IMR-90 (cell line): ENCODE data around the gene ARHGAP32. TPM values are rescaled to one million over a fixed set of nuclear protein-coding genes. Genes with fewer than 3 reads are reported as not detected.

Experiments used
- ATAC-seq: fragments of 200-7000 bp; cut with Tn5 transposase; 2 replicates; pipeline ENCODE4 v1.9.1; 2020; ENCODE audit warnings: low read depth, mild to moderate bottlenecking, moderate library complexity
- BruUV-seq: library from RNA; stranded (reverse); fragments of 400-500 nt; replicated peaks from 2 replicates; lab custom pipeline; 2021; lab: Mats Ljungman, UMichigan
- CTCF ChIA-PET: fragments of 300-600 bp; formaldehyde crosslinking; extraction: SDS; loops from one replicate; lab custom pipeline; 2021; ENCODE audit warnings: antibody characterized with exemption; lab: Yijun Ruan, JAX
- POLR2A ChIA-PET: fragments of 300-600 bp; sonication (Branson Sonifier 250); formaldehyde crosslinking; loops from one replicate; lab custom pipeline; 2022; ENCODE audit warnings: antibody characterized with exemption; ENCODE audit not compliant: unreplicated experiment; lab: Charles Lee
- DNase-seq: peaks from one replicate; pipeline ENCODE4 v3.0.0; 2013
- H2AFZ ChIP-seq: replicated peaks from 2 replicates; pipeline ENCODE3; 2013; ENCODE audit warnings: low read length, mild to moderate bottlenecking; ENCODE audit not compliant: poor library complexity
- H2AK5ac ChIP-seq: 2 replicates; pipeline ENCODE4 v1.6.1; 2013; ENCODE audit warnings: low read depth, low read length, inconsistent platforms
- H2AK9ac ChIP-seq: replicated peaks from 2 replicates; pipeline ENCODE3; 2013; ENCODE audit warnings: mild to moderate bottlenecking, low read depth, low read length, moderate library complexity; ENCODE audit not compliant: poor library complexity
- H2BK120ac ChIP-seq: 2 replicates; pipeline ENCODE4 v1.6.1; 2013; ENCODE audit warnings: low read depth, low read length, inconsistent platforms
- H2BK15ac ChIP-seq: 3 replicates; pipeline ENCODE4 v1.6.1; 2013; ENCODE audit warnings: low read depth, low read length, inconsistent platforms
- H2BK20ac ChIP-seq: 2 replicates; pipeline ENCODE4 v1.6.1; 2013; ENCODE audit warnings: low read depth, mild to moderate bottlenecking, inconsistent platforms, low read length, moderate library complexity
- H2BK5ac ChIP-seq: 2 replicates; pipeline ENCODE4 v1.6.1; 2013; ENCODE audit warnings: mild to moderate bottlenecking, low read depth, low read length, inconsistent platforms; ENCODE audit not compliant: poor library complexity, severe bottlenecking
- H3K14ac ChIP-seq: replicated peaks from 2 replicates; pipeline ENCODE4 v1.6.1; 2013; ENCODE audit warnings: low read depth, low read length, inconsistent platforms
- H3K18ac ChIP-seq: 2 replicates; pipeline ENCODE4 v1.6.1; 2013; ENCODE audit warnings: low read depth, low read length, control low read depth
- H3K23ac ChIP-seq: 2 replicates; pipeline ENCODE4 v1.6.1; 2013; ENCODE audit warnings: low read depth, low read length, inconsistent platforms
- H3K27ac ChIP-seq: 2 replicates; pipeline ENCODE4 v1.5.1; 2013; ENCODE audit warnings: mild to moderate bottlenecking, control low read depth, low read length; ENCODE audit not compliant: insufficient read depth
- H3K27me3 ChIP-seq: 2 replicates; pipeline ENCODE4 v1.6.1; 2013; ENCODE audit warnings: low read length; ENCODE audit not compliant: control insufficient read depth, insufficient read depth
- H3K36me3 ChIP-seq: 2 replicates; pipeline ENCODE4 v1.6.1; 2013; ENCODE audit warnings: low read length, mixed read lengths; ENCODE audit not compliant: control insufficient read depth, insufficient read depth
- H3K4ac ChIP-seq: 2 replicates; pipeline ENCODE4 v1.6.1; 2013; ENCODE audit warnings: low read depth, low read length, inconsistent platforms
- H3K4me1 ChIP-seq: 2 replicates; pipeline ENCODE4 v1.6.1; 2013; ENCODE audit warnings: low read length, mixed read lengths; ENCODE audit not compliant: control insufficient read depth, insufficient read depth
- H3K4me2 ChIP-seq: 2 replicates; pipeline ENCODE4 v1.6.1; 2013; ENCODE audit warnings: low read depth, mild to moderate bottlenecking, control low read depth, low read length, moderate library complexity
- H3K4me3 ChIP-seq: 2 replicates; pipeline ENCODE4 v1.5.1; 2013; ENCODE audit warnings: low read depth, mild to moderate bottlenecking, control low read depth, low read length, moderate library complexity; ENCODE audit not compliant: insufficient read depth
- H3K56ac ChIP-seq: 2 replicates; pipeline ENCODE4 v1.6.1; 2013; ENCODE audit warnings: low read length, inconsistent platforms; ENCODE audit not compliant: insufficient read depth; ENCODE audit errors: extremely low read depth
- H3K79me1 ChIP-seq, 2 experiments: 2 replicates each; pipeline ENCODE4 v1.6.1; 2013; ENCODE audit warnings: low read length in 2 of 2, inconsistent platforms in 1 of 2, low read depth in 1 of 2
- H3K9ac ChIP-seq: 2 replicates; pipeline ENCODE4 v1.6.1; 2013; ENCODE audit warnings: low read depth, low read length, control low read depth
- H3K9me1 ChIP-seq: 2 replicates; pipeline ENCODE4 v1.6.1; 2013; ENCODE audit warnings: low read length, inconsistent platforms; ENCODE audit not compliant: insufficient read depth
- H3K9me3 ChIP-seq: 2 replicates; pipeline ENCODE4 v1.6.1; 2013; ENCODE audit warnings: low read length; ENCODE audit not compliant: control insufficient read depth, insufficient read depth
- H4K20me1 ChIP-seq: 2 replicates; pipeline ENCODE4 v1.6.1; 2013; ENCODE audit warnings: low read length, inconsistent platforms; ENCODE audit not compliant: insufficient read depth
- H4K5ac ChIP-seq: 2 replicates; pipeline ENCODE4 v1.6.1; 2013; ENCODE audit warnings: mild to moderate bottlenecking, low read depth, low read length, control low read depth
- H4K8ac ChIP-seq, 2 experiments: 2 replicates each; pipeline ENCODE4 v1.6.1; 2013; ENCODE audit warnings: low read depth in 2 of 2, low read length in 2 of 2, control low read depth in 1 of 2, inconsistent platforms in 1 of 2
- H4K91ac ChIP-seq: 2 replicates; pipeline ENCODE4 v1.6.1; 2013; ENCODE audit warnings: low read depth, low read length, inconsistent platforms; ENCODE audit not compliant: insufficient read depth
- BHLHE40 ChIP-seq: fragments of 150-350 bp; IDR thresholded peaks from 2 replicates; pipeline ENCODE4 v1.6.1; 2016; ENCODE audit warnings: mild to moderate bottlenecking, low read depth, low read length
- CHD1 ChIP-seq: IDR thresholded peaks from 2 replicates; pipeline ENCODE4 v1.6.1; 2012; ENCODE audit warnings: low read depth, low read length, improper control_type of control experiment
- FOS ChIP-seq: fragments of 150-350 bp; IDR thresholded peaks from 2 replicates; pipeline ENCODE4 v1.6.1; 2016; ENCODE audit warnings: low read depth, low read length
- NFE2L2 ChIP-seq: fragments of 150-350 bp; IDR thresholded peaks from 2 replicates; pipeline ENCODE4 v1.6.1; 2016; ENCODE audit warnings: low read depth, mild to moderate bottlenecking, low read length
- WGBS, 2 experiments: methylation state at CpG; one replicate each; pipeline versions ENCODE4 v1.1.5 to v1.1.7; 2013; ENCODE audit warnings: missing lambda C conversion rate in 2 of 2; ENCODE audit not compliant: insufficient read length in 1 of 2; ENCODE audit errors: extremely low coverage in 2 of 2; 5-methylcytosine and 5-hydroxymethylcytosine counted together
- dilution Hi-C: fragments of 300-500 bp; cut with HindIII; formaldehyde crosslinking; loops from one replicate; pipeline ENCODE4 v1.14.3; 2018; ENCODE audit warnings: low sequenced_read_pairs; ENCODE audit not compliant: unreplicated experiment
- in situ Hi-C: fragments of 300-500 bp; cut with MboI; formaldehyde crosslinking; loops from 3 replicates; pipeline ENCODE4 v1.14.3; 2019; ENCODE audit warnings: low sequenced_read_pairs, inconsistent platforms, mixed read lengths
- intact Hi-C: fragments of 100-400 bp; cut with micrococcal nuclease; formaldehyde crosslinking; loops from 2 replicates; pipeline ENCODE4 v1.10.0; 2022
- polyA plus RNA-seq, 3 experiments: library from polyadenylated mRNA; depleted of rRNA; stranded (reverse); fragments of >200 nt; gene quantifications; 2 replicates each; pipeline ENCODE4 v1.2.3, GENCODE V29; 2012; ENCODE audit warnings: low replicate concordance in 1 of 3
- total RNA-seq: library from RNA; depleted of rRNA; stranded (reverse); fragments of >200 nt; gene quantifications from 2 replicates; pipeline ENCODE4 v1.2.3, GENCODE V29; 2012
- TF ChIP-seq, protein P1 (sequence below): fragments of 150-350 bp; IDR thresholded peaks from 2 replicates; pipeline ENCODE4 v1.6.1; 2016; ENCODE audit warnings: low read depth, mild to moderate bottlenecking, low read length, moderate library complexity, borderline replicate concordance

The ARHGAP32 gene
- total and polyA plus RNA-seq, 2 of the 4 experiments (the other 2 are of a cell fraction): 4.1 to 8.4 TPM

DNA sequence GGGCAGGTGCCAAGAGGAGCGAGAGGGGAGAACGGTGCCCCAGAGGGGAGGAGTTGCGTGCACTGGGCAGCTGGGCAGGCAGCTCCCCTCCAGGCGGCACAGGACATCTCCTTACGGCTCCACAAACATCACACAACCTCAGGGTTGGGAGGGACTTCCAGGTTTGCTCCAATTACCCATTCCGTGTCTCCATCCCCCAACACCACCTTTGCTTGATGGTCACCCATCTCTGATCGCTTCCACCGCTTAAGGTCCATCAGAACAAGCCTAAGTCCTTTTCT lies 235.0 kb downstream of the ARHGAP32 start:
- H2BK15ac ChIP-seq: no peak overlapping the region
- no peaks in the 10 kb centered on the region for H3K36me3 ChIP-seq
- H3K9me1 ChIP-seq: no peaks in the 10 kb centered on the region
- no peak overlapping the region for H2BK5ac ChIP-seq
- no peak overlapping the region for H3K9ac ChIP-seq
- no peak overlapping the region for H3K18ac ChIP-seq
- TF ChIP-seq CHD1 (no peak), BHLHE40 (no peak), FOS (no peak), NFE2L2 (no peak)
- TF ChIP-seq, protein P1, sequence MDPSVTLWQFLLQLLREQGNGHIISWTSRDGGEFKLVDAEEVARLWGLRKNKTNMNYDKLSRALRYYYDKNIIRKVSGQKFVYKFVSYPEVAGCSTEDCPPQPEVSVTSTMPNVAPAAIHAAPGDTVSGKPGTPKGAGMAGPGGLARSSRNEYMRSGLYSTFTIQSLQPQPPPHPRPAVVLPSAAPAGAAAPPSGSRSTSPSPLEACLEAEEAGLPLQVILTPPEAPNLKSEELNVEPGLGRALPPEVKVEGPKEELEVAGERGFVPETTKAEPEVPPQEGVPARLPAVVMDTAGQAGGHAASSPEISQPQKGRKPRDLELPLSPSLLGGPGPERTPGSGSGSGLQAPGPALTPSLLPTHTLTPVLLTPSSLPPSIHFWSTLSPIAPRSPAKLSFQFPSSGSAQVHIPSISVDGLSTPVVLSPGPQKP: no peak
- dilution Hi-C loops (no loop called here), in situ Hi-C loops (loop anchor here (25.0 kb wide), 2 partner anchors 795 to 920 kb away; no protein-coding TSS in a partner anchor), intact Hi-C loops (loop anchor here (5.0 to 10.0 kb wide), 2 partner anchors 375 to 922 kb away; no protein-coding TSS in a partner anchor)
- no peak overlapping the region for H4K91ac ChIP-seq
- no peaks in the 10 kb centered on the region for H4K20me1 ChIP-seq
- ChIA-PET CTCF (interaction anchor here (0.8 to 2.5 kb wide), 10 partner anchors 14 to 375 kb away, joined by 3 to 71 read pairs (median 8); partner anchors contain the start of gene TP53AIP1), POLR2A (no interaction called here)
- no peak overlapping the region for H3K4me2 ChIP-seq
- no peak overlapping the region for H3K4ac ChIP-seq
- H3K56ac ChIP-seq: no peak overlapping the region
- no peak overlapping the region for H3K27ac ChIP-seq
- H2AK5ac ChIP-seq: no peak overlapping the region
- no peaks in the 10 kb centered on the region for H3K4me1 ChIP-seq
- no peaks in the 10 kb centered on the region for H3K79me1 ChIP-seq
- no peak overlapping the region for H3K23ac ChIP-seq
- no peak overlapping the region for H2BK20ac ChIP-seq
- no peak for DNase-seq
- H2AK9ac ChIP-seq: no peak overlapping the region
- no peak overlapping the region for H4K5ac ChIP-seq
- no peaks in the 10 kb centered on the region for H3K9me3 ChIP-seq
- peaks cover 10% of the 10 kb centered on the region for H3K27me3 ChIP-seq
- no peak for ATAC-seq
- H4K8ac ChIP-seq: no peak overlapping the region
- no peak overlapping the region for H2AFZ ChIP-seq
- no peak overlapping the region for H2BK120ac ChIP-seq
- BruUV-seq: no TSS peak
- no peak overlapping the region for H3K4me3 ChIP-seq
- H3K14ac ChIP-seq: no peak overlapping the region
- 100% methylated on average over 1 of the region's 8 CpGs; no CpG with 5 or more reads in 1 of the 2 experiments for WGBS, 2 experiments
